ENCODE data around the gene ATP13A2.

DNA sequence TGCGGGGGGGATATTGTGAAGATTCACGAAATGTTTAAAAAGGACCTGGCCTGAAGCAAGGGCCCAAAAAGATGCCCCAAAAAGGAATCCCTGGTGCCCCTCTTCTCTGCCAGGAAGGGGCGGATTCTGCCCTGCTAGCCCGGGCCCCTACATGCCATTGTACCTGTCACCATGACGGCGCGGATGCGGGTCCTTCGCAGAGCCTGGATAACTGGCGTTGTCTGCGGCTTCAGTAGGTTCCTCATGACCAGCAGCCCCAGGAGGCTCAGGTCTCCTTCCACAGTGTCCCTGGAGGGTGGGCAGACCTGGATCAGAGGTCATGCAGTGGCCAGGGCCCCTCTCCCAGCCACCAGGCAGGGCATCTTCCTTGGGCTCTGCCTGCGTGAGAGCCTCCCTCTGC lies 20.2 kb downstream of the ATP13A2 start:
- TF ChIP-seq TEAD4 (IDR thresholded peaks at IDR 0.05): no peak
- no peak for TF ChIP-seq CREB1 (IDR thresholded peaks at IDR 0.05; ENCODE audit: low read depth)
- TF ChIP-seq RAD21 (IDR thresholded peaks at IDR 0.05; ENCODE audit: low read depth): no peak
- TF ChIP-seq NFIC (IDR thresholded peaks at IDR 0.05): no peak
- TF ChIP-seq EP300 (IDR thresholded peaks at IDR 0.05; ENCODE audit: borderline replicate concordance): no peak
- TF ChIP-seq CEBPB (IDR thresholded peaks at IDR 0.05): no peak
